Thyroid gland (tissue), 4 donors: ENCODE measurements around the gene IRGC. TPM values are rescaled to one million over a fixed set of nuclear protein-coding genes. Genes with fewer than 3 reads are reported as not detected.
A peak's percentile ranks its signal among the peaks of the same experiment; 100 is the strongest.

Source experiments
- DNase-seq, 2 donors: peaks; one replicate each; pipeline ENCODE4 v3.0.0-alpha.2; 2019
- H3K27ac ChIP-seq, 3 donors: fragments of 200-600 bp; sonication (generic); 1 replicate in 2 of 3; 2 replicates in 1 of 3; pipeline ENCODE4 v1.5.1; 2016 to 2019; ENCODE audit warnings: mild to moderate bottlenecking in 1 of 3, moderate library complexity in 1 of 3
- H3K27me3 ChIP-seq: fragments of 200-600 bp; sonication (generic); one replicate; pipeline ENCODE4 v1.5.1; 2019
- H3K36me3 ChIP-seq, 2 donors: fragments of 200-600 bp; sonication (generic); one replicate each; pipeline ENCODE4 v1.5.1; 2016 to 2019
- H3K4me1 ChIP-seq, 2 donors: fragments of 200-600 bp; sonication (generic); one replicate each; pipeline ENCODE4 v1.5.1; 2017 to 2019
- H3K4me3 ChIP-seq, 3 donors: fragments of 200-600 bp; sonication (generic); replicated peaks in 1 of 3; 1 replicate in 2 of 3; 2 replicates in 1 of 3; pipeline ENCODE4 v1.5.1; 2016; ENCODE audit warnings: mild to moderate bottlenecking in 1 of 3
- H3K9me3 ChIP-seq: fragments of 200-600 bp; sonication (generic); one replicate; pipeline ENCODE4 v1.5.1; 2017
- CTCF ChIP-seq, 6 experiments: fragments of 200-600 bp in 3 of 6; fragments of 450-650 bp in 3 of 6; sonication (generic) in 3 of 6; IDR thresholded peaks; one replicate each; pipeline ENCODE4 v1.5.1; 2016 to 2019; ENCODE audit warnings: antibody characterized with exemption in 6 of 6, mild to moderate bottlenecking in 2 of 6, inconsistent platforms in 1 of 6, moderate library complexity in 1 of 6
- POLR2A ChIP-seq, 2 donors: fragments of 450-650 bp; IDR thresholded peaks; one replicate each; pipeline ENCODE4 v1.6.1; 2017; ENCODE audit warnings: antibody characterized with exemption in 2 of 2, mild to moderate bottlenecking in 2 of 2, moderate library complexity in 1 of 2
- WGBS, 2 donors: methylation state at CpG; one replicate each; pipeline ENCODE4 v1.1.5; 2017; 5-methylcytosine and 5-hydroxymethylcytosine counted together
- intact Hi-C: fragments of 100-400 bp; cut with DNase I; formaldehyde crosslinking; loops from one replicate; pipeline ENCODE4 v1.15.1; 2023
- total RNA-seq, 4 donors: library from RNA; depleted of rRNA; stranded (reverse); fragments of >200 nt; gene quantifications; one replicate each; pipeline ENCODE4 v1.2.3, GENCODE V29; 2016

IRGC gene
- total RNA-seq, 4 donors from 2014 or later, result 1.1 TPM; not detected in 3

GRCh38 chr19:43751466-43752220, 35.8 kb downstream of the IRGC start:
- Histone ChIP-seq H3K27me3 (no peaks in the 10 kb centered on the region), H3K4me1 (peaks cover 11 to 13% of the 10 kb centered on the region in 2 donors), H3K4me3 (no peak overlapping the region), H3K9me3 (no peaks in the 10 kb centered on the region), H3K27ac (no peak overlapping the region), H3K36me3 (peaks cover 27 to 37% of the 10 kb centered on the region in 2 donors)
- no peak for TF ChIP-seq POLR2A (IDR thresholded peaks at IDR 0.05)
- no peak for TF ChIP-seq CTCF (IDR thresholded peaks at IDR 0.05)
- intact Hi-C loops, result no loop called here
- 94 to 96% methylated on average over 4 of the region's 4 CpGs for whole genome bisulfite sequencing, 2 donors
- DNase-seq, result no peak

- Histone ChIP-seq H3K4me3 (no peak overlapping the region), H3K36me3 (peaks cover 20 to 30% of the 10 kb centered on the region in 2 donors), H3K27ac (no peak overlapping the region), H3K4me1 (peaks cover 11 to 13% of the 10 kb centered on the region in 2 donors), H3K27me3 (no peaks in the 10 kb centered on the region), H3K9me3 (no peaks in the 10 kb centered on the region)
- 83 to 92% methylated on average over 6 of the region's 6 CpGs for WGBS, 2 donors
- intact Hi-C loops, result no loop called here
- TF ChIP-seq POLR2A (IDR thresholded peaks at IDR 0.05) (no peak), CTCF (IDR thresholded peaks at IDR 0.05) (no peak)
- no peak for DNase-seq
Measured at GRCh38 chr19:43752287-43752875, 36.5 kb downstream of the IRGC start.

- Histone ChIP-seq H3K27ac (peak overlapping the region; percentile 86 to 99 (median 95)), H3K4me3 (peak overlapping the region; percentile 16 to 60 (median 41)), H3K36me3 (peaks cover 6 to 15% of the 10 kb centered on the region in 2 donors), H3K27me3 (no peaks in the 10 kb centered on the region), H3K4me1 (peaks cover 11 to 13% of the 10 kb centered on the region in 2 donors), H3K9me3 (no peaks in the 10 kb centered on the region)
- 0% methylated on average over 11 of the region's 11 CpGs for WGBS, 2 donors
- TF ChIP-seq CTCF (IDR thresholded peaks at IDR 0.05) (no peak), POLR2A (IDR thresholded peaks at IDR 0.05) (no peak)
- intact Hi-C loops, result no loop called here
- no peak for DNase-seq
Measured at GRCh38 chr19:43754253-43754502, 38.3 kb downstream of the IRGC start.

GRCh38 chr19:43754503-43755255, 38.8 kb downstream of the IRGC start, which contains the start of gene SMG9:
TSS of gene SMG9 (minus strand) at chr19:43754962. CDS start at chr19:43750741, 4,221 bp downstream.
- H3K27ac ChIP-seq, result peak within 1 kb of the TSS; percentile 86 to 99 (median 95)
- peaks cover 3 to 11% of the 10 kb centered on the region in 2 donors for H3K36me3 ChIP-seq
- H3K4me3 ChIP-seq, result peak within 1 kb of the TSS; percentile 16 to 60 (median 41)
- H3K27me3 ChIP-seq, result no peaks in the 10 kb centered on the region
- 1% methylated on average over 52 to 55 of the region's 79 CpGs for WGBS, 2 donors
- H3K4me1 ChIP-seq, result peaks cover 11 to 13% of the 10 kb centered on the region in 2 donors
- intact Hi-C loops, result no loop called here
- peak; percentile 97 to 98 for DNase-seq
- TF ChIP-seq POLR2A (IDR thresholded peaks at IDR 0.05), result peak in 1 of 2 donors; percentile 81
- no peak for TF ChIP-seq CTCF (IDR thresholded peaks at IDR 0.05)
- H3K9me3 ChIP-seq, result no peaks in the 10 kb centered on the region
